K562 (cell line): ENCODE data around the gene LIN28B. TPM values are rescaled to one million over a fixed set of nuclear protein-coding genes. Genes with fewer than 3 reads are reported as not detected.

ENCODE experiments used
- BRD4 ChIP-seq: fragments of 200-600 bp; sonication (generic); IDR thresholded peaks from 2 replicates; pipeline ENCODE4 v1.6.1; 2017; ENCODE audit warnings: inconsistent platforms
- CAMTA2 ChIP-seq: fragments of 250-450 bp; sonication (Bioruptor Pico); conservative IDR thresholded peaks from 2 replicates; pipeline ENCODE4 v1.5.1; 2022
- CBX1 ChIP-seq: sonication (generic); IDR thresholded peaks from 2 replicates; pipeline ENCODE4 v1.6.1; 2016; ENCODE audit warnings: antibody characterized with exemption, low read depth, mild to moderate bottlenecking
- HMGN3 ChIP-seq: IDR thresholded peaks from 2 replicates; pipeline ENCODE4 v1.6.1; 2011; ENCODE audit warnings: borderline replicate concordance, low read depth, mild to moderate bottlenecking, mixed read lengths, low read length; ENCODE audit not compliant: insufficient read length; ENCODE audit errors: extremely low read depth
- HNRNPK ChIP-seq: fragments of 200-400 bp; formaldehyde crosslinking; IDR thresholded peaks from one replicate; pipeline ENCODE4 v1.6.1; 2018; ENCODE audit warnings: mild to moderate bottlenecking, low read depth, low read length; ENCODE audit not compliant: poor library complexity, severe bottlenecking
- LCOR ChIP-seq: sonication (generic); formaldehyde crosslinking; IDR thresholded peaks from 2 replicates; pipeline ENCODE4 v1.8.0; 2022; ENCODE audit warnings: mild to moderate bottlenecking, missing genetic modification reagents
- POU5F1 ChIP-seq: fragments of 150-350 bp; IDR thresholded peaks from 2 replicates; pipeline ENCODE4 v1.6.1; 2014; ENCODE audit warnings: borderline replicate concordance, low read length, low read depth, mild to moderate bottlenecking; ENCODE audit not compliant: partially characterized antibody
- PYGO2 ChIP-seq: fragments of 450-650 bp; IDR thresholded peaks from 2 replicates; pipeline ENCODE4 v1.6.1; 2016; ENCODE audit warnings: mild to moderate bottlenecking, missing genetic modification characterization, moderate library complexity, missing compliant biosample characterization
- SAFB ChIP-seq: fragments of 200-400 bp; formaldehyde crosslinking; IDR thresholded peaks from 2 replicates; pipeline ENCODE4 v1.6.1; 2017; ENCODE audit warnings: low read depth, low read length, borderline replicate concordance
- SNRNP70 ChIP-seq: fragments of 200-400 bp; formaldehyde crosslinking; optimal IDR thresholded peaks from 2 replicates; pipeline ENCODE3; 2017; ENCODE audit warnings: low read depth, low read length
- SUPT5H ChIP-seq: fragments of 450-650 bp; IDR thresholded peaks from 2 replicates; pipeline ENCODE4 v1.6.1; 2016
- ZNF143 ChIP-seq: sonication (generic); formaldehyde crosslinking; IDR thresholded peaks from 2 replicates; pipeline ENCODE4 v1.9.0; 2022; ENCODE audit warnings: mild to moderate bottlenecking, missing genetic modification reagents
- ZNF384 ChIP-seq: IDR thresholded peaks from 2 replicates; pipeline ENCODE4 v1.6.1; 2012; ENCODE audit warnings: low read depth, low read length, improper control_type of control experiment
- ZNF436 ChIP-seq: fragments of 250-450, 450-650 bp; sonication (Bioruptor Pico); formaldehyde crosslinking; IDR thresholded peaks from 2 replicates; pipeline ENCODE4 v1.7.0; 2020; ENCODE audit warnings: mild to moderate bottlenecking
- polyA plus RNA-seq, 8 experiments: library from polyadenylated mRNA; depleted of rRNA in 4 of 8; stranded (reverse) in 5 of 8; unstranded in 3 of 8; fragments of >200 nt; fragmentation: Nextera tagmentation in 2 of 8; fragmentation: Illumina TruSeq in 1 of 8; extraction: Ambion mirVana in 2 of 8; extraction: Trizol in 1 of 8; gene quantifications; 2 replicates each; pipeline versions ENCODE4 v1.2.1 to v1.2.3, GENCODE V29; 2011 to 2014; ENCODE audit warnings: inconsistent platforms in 1 of 8, missing spikeins in 1 of 8
- total RNA-seq, 7 experiments: library from RNA; depleted of rRNA in 6 of 7; stranded (reverse); fragments of >200 nt in 6 of 7; fragmentation: Illumina TruSeq in 2 of 7; extraction: Trizol in 2 of 7; gene quantifications; 2 replicates each; pipeline versions ENCODE4 v1.2.1 to v1.2.3, GENCODE V29; 2011 to 2021; ENCODE audit warnings: low replicate concordance in 1 of 7
- TF ChIP-seq, protein P1 (sequence below): fragments of 450-650 bp; IDR thresholded peaks from 2 replicates; pipeline ENCODE4 v1.6.1; 2017; ENCODE audit warnings: antibody characterized with exemption, mild to moderate bottlenecking
- TF ChIP-seq, protein P2 (sequence below), 3 experiments: fragments of 200-800 bp in 1 of 3; sonication (Bioruptor generic) in 1 of 3; sonication (generic) in 1 of 3; formaldehyde crosslinking in 1 of 3; IDR thresholded peaks; 2 replicates each; pipeline versions ENCODE4 v1.6.1 to v1.8.0; 2016 to 2022; ENCODE audit warnings: mild to moderate bottlenecking in 2 of 3, missing compliant biosample characterization in 2 of 3, missing genetic modification characterization in 2 of 3, missing genetic modification reagents in 1 of 3
- TF ChIP-seq, protein P3 (sequence below): IDR thresholded peaks from 2 replicates; pipeline ENCODE4 v1.6.1; 2016; ENCODE audit warnings: missing genetic modification characterization, missing compliant biosample characterization
- TF ChIP-seq, protein P4 (sequence below): fragments of 250-450 bp; sonication (Bioruptor Pico); IDR thresholded peaks from 2 replicates; pipeline ENCODE4 v1.4.0; 2020; ENCODE audit warnings: mild to moderate bottlenecking, moderate library complexity
- TF ChIP-seq, protein P5 (sequence below): fragments of 250-450 bp; sonication (Bioruptor Pico); IDR thresholded peaks from 2 replicates; pipeline ENCODE4 v1.4.0; 2020

Gene LIN28B
- total and polyA plus RNA-seq, 9 of the 15 experiments (the other 6 are each of a cell fraction or from before 2014, with no cell fraction given) = 20.9 to 77.3 (median 42.1) TPM

DNA sequence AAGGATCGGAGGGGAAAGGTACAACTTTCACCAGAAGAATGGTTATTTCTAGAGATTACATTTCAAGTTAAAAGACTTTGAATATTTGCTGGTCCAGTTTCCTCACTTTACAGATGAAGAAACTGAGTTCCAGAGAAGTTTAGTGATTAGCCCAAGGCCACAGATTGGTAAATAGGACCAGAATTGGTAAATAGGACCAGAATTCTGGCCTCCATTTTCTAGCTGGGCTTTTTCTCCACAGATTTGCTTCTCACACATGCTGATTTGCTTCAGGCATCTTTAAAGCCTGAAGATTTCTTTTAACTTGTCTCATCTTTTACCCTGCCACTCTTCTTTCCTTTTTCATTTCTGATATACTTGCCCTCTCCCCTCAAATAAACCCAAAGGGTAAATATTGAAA lies 5.2 kb upstream of the LIN28B start (continued):
- TF ChIP-seq, protein P1, sequence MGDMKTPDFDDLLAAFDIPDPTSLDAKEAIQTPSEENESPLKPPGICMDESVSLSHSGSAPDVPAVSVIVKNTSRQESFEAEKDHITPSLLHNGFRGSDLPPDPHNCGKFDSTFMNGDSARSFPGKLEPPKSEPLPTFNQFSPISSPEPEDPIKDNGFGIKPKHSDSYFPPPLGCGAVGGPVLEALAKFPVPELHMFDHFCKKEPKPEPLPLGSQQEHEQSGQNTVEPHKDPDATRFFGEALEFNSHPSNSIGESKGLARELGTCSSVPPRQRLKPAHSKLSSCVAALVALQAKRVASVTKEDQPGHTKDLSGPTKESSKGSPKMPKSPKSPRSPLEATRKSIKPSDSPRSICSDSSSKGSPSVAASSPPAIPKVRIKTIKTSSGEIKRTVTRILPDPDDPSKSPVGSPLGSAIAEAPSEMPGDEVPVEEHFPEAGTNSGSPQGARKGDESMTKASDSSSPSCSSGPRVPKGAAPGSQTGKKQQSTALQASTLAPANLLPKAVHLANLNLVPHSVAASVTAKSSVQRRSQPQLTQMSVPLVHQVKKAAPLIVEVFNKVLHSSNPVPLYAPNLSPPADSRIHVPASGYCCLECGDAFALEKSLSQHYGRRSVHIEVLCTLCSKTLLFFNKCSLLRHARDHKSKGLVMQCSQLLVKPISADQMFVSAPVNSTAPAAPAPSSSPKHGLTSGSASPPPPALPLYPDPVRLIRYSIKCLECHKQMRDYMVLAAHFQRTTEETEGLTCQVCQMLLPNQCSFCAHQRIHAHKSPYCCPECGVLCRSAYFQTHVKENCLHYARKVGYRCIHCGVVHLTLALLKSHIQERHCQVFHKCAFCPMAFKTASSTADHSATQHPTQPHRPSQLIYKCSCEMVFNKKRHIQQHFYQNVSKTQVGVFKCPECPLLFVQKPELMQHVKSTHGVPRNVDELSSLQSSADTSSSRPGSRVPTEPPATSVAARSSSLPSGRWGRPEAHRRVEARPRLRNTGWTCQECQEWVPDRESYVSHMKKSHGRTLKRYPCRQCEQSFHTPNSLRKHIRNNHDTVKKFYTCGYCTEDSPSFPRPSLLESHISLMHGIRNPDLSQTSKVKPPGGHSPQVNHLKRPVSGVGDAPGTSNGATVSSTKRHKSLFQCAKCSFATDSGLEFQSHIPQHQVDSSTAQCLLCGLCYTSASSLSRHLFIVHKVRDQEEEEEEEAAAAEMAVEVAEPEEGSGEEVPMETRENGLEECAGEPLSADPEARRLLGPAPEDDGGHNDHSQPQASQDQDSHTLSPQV = peak; percentile 65; the same call in 1 of the 2 replicates
- TF ChIP-seq BRD4 = no peak; the same call in 1 of the 2 replicates
- no peak for TF ChIP-seq LCOR
- no peak for TF ChIP-seq POU5F1
- TF ChIP-seq, protein P2, sequence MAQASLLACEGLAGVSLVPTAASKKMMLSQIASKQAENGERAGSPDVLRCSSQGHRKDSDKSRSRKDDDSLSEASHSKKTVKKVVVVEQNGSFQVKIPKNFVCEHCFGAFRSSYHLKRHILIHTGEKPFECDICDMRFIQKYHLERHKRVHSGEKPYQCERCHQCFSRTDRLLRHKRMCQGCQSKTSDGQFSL (CRISPR knock-in tag; IDR thresholded peaks at IDR 0.05) = no peak
- TF ChIP-seq, protein P2 (tag; IDR thresholded peaks at IDR 0.05) = no peak
- no peak for TF ChIP-seq HNRNPK
- TF ChIP-seq CAMTA2 (CRISPR knock-in tag) = no peak
- no peak for TF ChIP-seq ZNF143 (CRISPR knock-in tag)
- no peak for TF ChIP-seq CBX1
- TF ChIP-seq, protein P3, sequence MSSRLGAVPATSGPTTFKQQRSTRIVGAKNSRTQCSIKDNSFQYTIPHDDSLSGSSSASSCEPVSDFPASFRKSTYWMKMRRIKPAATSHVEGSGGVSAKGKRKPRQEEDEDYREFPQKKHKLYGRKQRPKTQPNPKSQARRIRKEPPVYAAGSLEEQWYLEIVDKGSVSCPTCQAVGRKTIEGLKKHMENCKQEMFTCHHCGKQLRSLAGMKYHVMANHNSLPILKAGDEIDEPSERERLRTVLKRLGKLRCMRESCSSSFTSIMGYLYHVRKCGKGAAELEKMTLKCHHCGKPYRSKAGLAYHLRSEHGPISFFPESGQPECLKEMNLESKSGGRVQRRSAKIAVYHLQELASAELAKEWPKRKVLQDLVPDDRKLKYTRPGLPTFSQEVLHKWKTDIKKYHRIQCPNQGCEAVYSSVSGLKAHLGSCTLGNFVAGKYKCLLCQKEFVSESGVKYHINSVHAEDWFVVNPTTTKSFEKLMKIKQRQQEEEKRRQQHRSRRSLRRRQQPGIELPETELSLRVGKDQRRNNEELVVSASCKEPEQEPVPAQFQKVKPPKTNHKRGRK (tag) = no peak
- TF ChIP-seq ZNF384 = no peak
- TF ChIP-seq, protein P4, sequence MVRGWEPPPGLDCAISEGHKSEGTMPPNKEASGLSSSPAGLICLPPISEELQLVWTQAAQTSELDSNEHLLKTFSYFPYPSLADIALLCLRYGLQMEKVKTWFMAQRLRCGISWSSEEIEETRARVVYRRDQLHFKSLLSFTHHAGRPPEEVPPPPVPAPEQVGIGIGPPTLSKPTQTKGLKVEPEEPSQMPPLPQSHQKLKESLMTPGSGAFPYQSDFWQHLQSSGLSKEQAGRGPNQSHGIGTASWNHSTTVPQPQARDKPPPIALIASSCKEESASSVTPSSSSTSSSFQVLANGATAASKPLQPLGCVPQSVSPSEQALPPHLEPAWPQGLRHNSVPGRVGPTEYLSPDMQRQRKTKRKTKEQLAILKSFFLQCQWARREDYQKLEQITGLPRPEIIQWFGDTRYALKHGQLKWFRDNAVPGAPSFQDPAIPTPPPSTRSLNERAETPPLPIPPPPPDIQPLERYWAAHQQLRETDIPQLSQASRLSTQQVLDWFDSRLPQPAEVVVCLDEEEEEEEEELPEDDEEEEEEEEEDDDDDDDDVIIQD (CRISPR knock-in tag) = no peak
- no peak for TF ChIP-seq SUPT5H
- TF ChIP-seq, protein P5, sequence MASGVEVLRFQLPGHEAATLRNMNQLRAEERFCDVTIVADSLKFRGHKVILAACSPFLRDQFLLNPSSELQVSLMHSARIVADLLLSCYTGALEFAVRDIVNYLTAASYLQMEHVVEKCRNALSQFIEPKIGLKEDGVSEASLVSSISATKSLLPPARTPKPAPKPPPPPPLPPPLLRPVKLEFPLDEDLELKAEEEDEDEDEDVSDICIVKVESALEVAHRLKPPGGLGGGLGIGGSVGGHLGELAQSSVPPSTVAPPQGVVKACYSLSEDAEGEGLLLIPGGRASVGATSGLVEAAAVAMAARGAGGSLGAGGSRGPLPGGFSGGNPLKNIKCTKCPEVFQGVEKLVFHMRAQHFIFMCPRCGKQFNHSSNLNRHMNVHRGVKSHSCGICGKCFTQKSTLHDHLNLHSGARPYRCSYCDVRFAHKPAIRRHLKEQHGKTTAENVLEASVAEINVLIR (CRISPR knock-in tag) = no peak
- TF ChIP-seq ZNF436 (CRISPR knock-in tag) = no peak
- TF ChIP-seq SNRNP70 = no peak
- 0 out of 2 replicates have a peak, but pooled peaks have one; percentile 34 for TF ChIP-seq PYGO2 (tag)
- TF ChIP-seq HMGN3 = no peak
- TF ChIP-seq SAFB = no peak
